WTC11 (cell line): ENCODE results near the gene ISM1. TPM values are rescaled to one million over a fixed set of nuclear protein-coding genes. Genes with fewer than 3 reads are reported as not detected.

Experiments used
- ATAC-seq: fragments of 200-7000 bp; cut with Tn5 transposase; 2 replicates; pipeline ENCODE4 v1.10.0; 2021; ENCODE audit warnings: mild to moderate bottlenecking, moderate library complexity
- CTCF ChIA-PET: fragments of 300-600 bp; sonication (Branson Sonifier 250); formaldehyde crosslinking; loops from one replicate; lab custom pipeline; 2021; ENCODE audit warnings: antibody characterized with exemption; lab: Charles Lee
- POLR2A ChIA-PET: fragments of 350-600 bp; sonication (Branson Sonifier 250); formaldehyde crosslinking; loops from one replicate; lab custom pipeline; 2021; ENCODE audit warnings: antibody characterized with exemption; lab: Charles Lee
- DNase-seq: peaks from one replicate; pipeline ENCODE4 v3.0.0; 2021; ENCODE audit warnings: low spot score
- H3K27ac Mint-ChIP-seq: 2 replicates; pipeline ENCODE4 v1.8.0; 2021; ENCODE audit warnings: mixed read lengths
- H3K27me3 Mint-ChIP-seq: 2 replicates; pipeline ENCODE4 v1.8.0; 2021; ENCODE audit warnings: low read depth, mild to moderate bottlenecking, moderate library complexity, mixed read lengths
- H3K36me3 Mint-ChIP-seq: 2 replicates; pipeline ENCODE4 v1.8.0; 2021; ENCODE audit warnings: mixed read lengths
- H3K4me1 Mint-ChIP-seq: 2 replicates; pipeline ENCODE4 v1.8.0; 2022; ENCODE audit warnings: mixed read lengths
- H3K4me3 Mint-ChIP-seq: 2 replicates; pipeline ENCODE4 v1.8.0; 2021; ENCODE audit warnings: mild to moderate bottlenecking, moderate library complexity, mixed read lengths
- H3K9me3 Mint-ChIP-seq: 2 replicates; pipeline ENCODE4 v1.8.0; 2021; ENCODE audit warnings: mixed read lengths
- AFF4 ChIP-seq: sonication (generic); formaldehyde crosslinking; IDR thresholded peaks from 2 replicates; pipeline ENCODE4 v1.8.1; 2023; ENCODE audit warnings: mild to moderate bottlenecking, missing genetic modification reagents, borderline replicate concordance
- ARID4B ChIP-seq: sonication (generic); formaldehyde crosslinking; IDR thresholded peaks from 2 replicates; pipeline ENCODE4 v1.8.0; 2023; ENCODE audit warnings: missing genetic modification reagents, mild to moderate bottlenecking, borderline replicate concordance
- CDX4 ChIP-seq: fragments of 250-450 bp; sonication (Bioruptor Pico); IDR thresholded peaks from 2 replicates; pipeline ENCODE4 v1.9.0; 2021; ENCODE audit warnings: moderate library complexity, mild to moderate bottlenecking, inconsistent platforms, borderline replicate concordance
- CREM ChIP-seq: sonication (generic); formaldehyde crosslinking; IDR thresholded peaks from 2 replicates; pipeline ENCODE4 v1.8.1; 2022; ENCODE audit warnings: mild to moderate bottlenecking, missing genetic modification reagents, moderate library complexity
- ETV6 ChIP-seq: sonication (generic); formaldehyde crosslinking; IDR thresholded peaks from 2 replicates; pipeline ENCODE4 v1.8.1; 2022; ENCODE audit warnings: mild to moderate bottlenecking, missing genetic modification reagents
- FOXK1 ChIP-seq: sonication (generic); formaldehyde crosslinking; IDR thresholded peaks from 2 replicates; pipeline ENCODE4 v1.8.0; 2022; ENCODE audit warnings: mild to moderate bottlenecking, moderate library complexity, missing genetic modification reagents
- FOXP1 ChIP-seq: sonication (generic); formaldehyde crosslinking; IDR thresholded peaks from 2 replicates; pipeline ENCODE4 v1.8.0; 2022; ENCODE audit warnings: missing genetic modification reagents, mild to moderate bottlenecking, moderate library complexity, borderline replicate concordance
- GTF2I ChIP-seq: fragments of 250-450 bp; sonication (Bioruptor Pico); conservative IDR thresholded peaks from 2 replicates; pipeline ENCODE4 v1.4.0; 2021; ENCODE audit warnings: mild to moderate bottlenecking
- JAZF1 ChIP-seq: fragments of 250-450 bp; sonication (Bioruptor Pico); IDR thresholded peaks from 2 replicates; pipeline ENCODE4 v1.9.0; 2021; ENCODE audit warnings: moderate library complexity, mild to moderate bottlenecking, inconsistent platforms
- JUN ChIP-seq: sonication (generic); formaldehyde crosslinking; IDR thresholded peaks from 2 replicates; pipeline ENCODE4 v1.8.0; 2023; ENCODE audit warnings: mild to moderate bottlenecking, missing genetic modification reagents
- OVOL2 ChIP-seq: fragments of 250-450 bp; sonication (Bioruptor Pico); IDR thresholded peaks from 2 replicates; pipeline ENCODE4 v1.9.0; 2021; ENCODE audit warnings: mild to moderate bottlenecking, borderline replicate concordance
- PRRX2 ChIP-seq: fragments of 250-450 bp; sonication (Bioruptor Pico); IDR thresholded peaks from 2 replicates; pipeline ENCODE4 v1.8.0; 2021; ENCODE audit warnings: mild to moderate bottlenecking
- RELA ChIP-seq: sonication (generic); formaldehyde crosslinking; IDR thresholded peaks from 2 replicates; pipeline ENCODE4 v1.8.1; 2022; ENCODE audit warnings: missing genetic modification reagents, mild to moderate bottlenecking, borderline replicate concordance
- USF1 ChIP-seq: sonication (generic); formaldehyde crosslinking; IDR thresholded peaks from 2 replicates; pipeline ENCODE4 v1.8.0; 2022; ENCODE audit warnings: mild to moderate bottlenecking, missing genetic modification reagents
- ZNF263 ChIP-seq: sonication (generic); formaldehyde crosslinking; IDR thresholded peaks from 2 replicates; pipeline ENCODE4 v1.8.1; 2022; ENCODE audit warnings: low read depth, mild to moderate bottlenecking, moderate library complexity, missing genetic modification reagents
- total RNA-seq: library from RNA; stranded (reverse); gene quantifications from 3 replicates; pipeline ENCODE4 v1.2.3, GENCODE V29; 2021
- TF ChIP-seq, protein P1 (sequence below): sonication (generic); formaldehyde crosslinking; IDR thresholded peaks from 2 replicates; pipeline ENCODE4 v1.8.1; 2023; ENCODE audit warnings: mild to moderate bottlenecking, missing genetic modification reagents
- TF ChIP-seq, protein P2 (sequence below): sonication (generic); formaldehyde crosslinking; IDR thresholded peaks from 2 replicates; pipeline ENCODE4 v1.8.1; 2022; ENCODE audit warnings: low read depth, missing genetic modification reagents, borderline replicate concordance
- TF ChIP-seq, protein P3 (sequence below): sonication (generic); formaldehyde crosslinking; IDR thresholded peaks from 2 replicates; pipeline ENCODE4 v1.8.1; 2023; ENCODE audit warnings: mild to moderate bottlenecking, missing genetic modification reagents, moderate library complexity
- TF ChIP-seq, protein P4 (sequence below): sonication (generic); formaldehyde crosslinking; IDR thresholded peaks from 2 replicates; pipeline ENCODE4 v1.8.1; 2022; ENCODE audit warnings: mild to moderate bottlenecking, moderate library complexity, missing genetic modification reagents

The ISM1 gene
- total RNA-seq, 1 experiment from 2014 or later, result 0.52 TPM

- TF ChIP-seq USF1 (CRISPR knock-in tag), result no peak
- TF ChIP-seq JAZF1 (CRISPR knock-in tag), result no peak
- no peak for TF ChIP-seq GTF2I (CRISPR knock-in tag)
- no peak for TF ChIP-seq CREM
- TF ChIP-seq RELA (CRISPR knock-in tag), result no peak
- no peak for TF ChIP-seq JUN (CRISPR knock-in tag)
- TF ChIP-seq ZNF263 (CRISPR knock-in tag), result no peak
- no peak for TF ChIP-seq OVOL2
- no peak for TF ChIP-seq ARID4B
- TF ChIP-seq, protein P1, sequence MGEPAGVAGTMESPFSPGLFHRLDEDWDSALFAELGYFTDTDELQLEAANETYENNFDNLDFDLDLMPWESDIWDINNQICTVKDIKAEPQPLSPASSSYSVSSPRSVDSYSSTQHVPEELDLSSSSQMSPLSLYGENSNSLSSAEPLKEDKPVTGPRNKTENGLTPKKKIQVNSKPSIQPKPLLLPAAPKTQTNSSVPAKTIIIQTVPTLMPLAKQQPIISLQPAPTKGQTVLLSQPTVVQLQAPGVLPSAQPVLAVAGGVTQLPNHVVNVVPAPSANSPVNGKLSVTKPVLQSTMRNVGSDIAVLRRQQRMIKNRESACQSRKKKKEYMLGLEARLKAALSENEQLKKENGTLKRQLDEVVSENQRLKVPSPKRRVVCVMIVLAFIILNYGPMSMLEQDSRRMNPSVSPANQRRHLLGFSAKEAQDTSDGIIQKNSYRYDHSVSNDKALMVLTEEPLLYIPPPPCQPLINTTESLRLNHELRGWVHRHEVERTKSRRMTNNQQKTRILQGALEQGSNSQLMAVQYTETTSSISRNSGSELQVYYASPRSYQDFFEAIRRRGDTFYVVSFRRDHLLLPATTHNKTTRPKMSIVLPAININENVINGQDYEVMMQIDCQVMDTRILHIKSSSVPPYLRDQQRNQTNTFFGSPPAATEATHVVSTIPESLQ (CRISPR knock-in tag), result no peak
- TF ChIP-seq, protein P2, sequence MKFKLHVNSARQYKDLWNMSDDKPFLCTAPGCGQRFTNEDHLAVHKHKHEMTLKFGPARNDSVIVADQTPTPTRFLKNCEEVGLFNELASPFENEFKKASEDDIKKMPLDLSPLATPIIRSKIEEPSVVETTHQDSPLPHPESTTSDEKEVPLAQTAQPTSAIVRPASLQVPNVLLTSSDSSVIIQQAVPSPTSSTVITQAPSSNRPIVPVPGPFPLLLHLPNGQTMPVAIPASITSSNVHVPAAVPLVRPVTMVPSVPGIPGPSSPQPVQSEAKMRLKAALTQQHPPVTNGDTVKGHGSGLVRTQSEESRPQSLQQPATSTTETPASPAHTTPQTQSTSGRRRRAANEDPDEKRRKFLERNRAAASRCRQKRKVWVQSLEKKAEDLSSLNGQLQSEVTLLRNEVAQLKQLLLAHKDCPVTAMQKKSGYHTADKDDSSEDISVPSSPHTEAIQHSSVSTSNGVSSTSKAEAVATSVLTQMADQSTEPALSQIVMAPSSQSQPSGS (CRISPR knock-in tag), result no peak
These were observed 43.8 kb downstream of the ISM1 start (continued) for GRCh38 chr20:13264907-13265306.

- Mint-ChIP-seq H3K4me1 (no peaks in the 10 kb centered on the region), H3K36me3 (no peaks in the 10 kb centered on the region), H3K4me3 (no peak overlapping the region), H3K27me3 (peaks cover 5% of the 10 kb centered on the region)
- ChIA-PET POLR2A (no interaction called here), CTCF (no interaction called here)
- ATAC-seq, result peak; percentile 76
- no peak for TF ChIP-seq CDX4 (CRISPR knock-in tag)
- no peak for TF ChIP-seq ETV6
- TF ChIP-seq USF1 (CRISPR knock-in tag), result peak; percentile 85
- TF ChIP-seq AFF4 (CRISPR knock-in tag), result no peak
- TF ChIP-seq, protein P3, sequence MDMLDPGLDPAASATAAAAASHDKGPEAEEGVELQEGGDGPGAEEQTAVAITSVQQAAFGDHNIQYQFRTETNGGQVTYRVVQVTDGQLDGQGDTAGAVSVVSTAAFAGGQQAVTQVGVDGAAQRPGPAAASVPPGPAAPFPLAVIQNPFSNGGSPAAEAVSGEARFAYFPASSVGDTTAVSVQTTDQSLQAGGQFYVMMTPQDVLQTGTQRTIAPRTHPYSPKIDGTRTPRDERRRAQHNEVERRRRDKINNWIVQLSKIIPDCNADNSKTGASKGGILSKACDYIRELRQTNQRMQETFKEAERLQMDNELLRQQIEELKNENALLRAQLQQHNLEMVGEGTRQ (CRISPR knock-in tag), result peak; percentile 87
- TF ChIP-seq FOXP1 (CRISPR knock-in tag), result no peak
- TF ChIP-seq FOXK1 (CRISPR knock-in tag), result no peak
- no peak for TF ChIP-seq PRRX2 (CRISPR knock-in tag)
- TF ChIP-seq, protein P4, sequence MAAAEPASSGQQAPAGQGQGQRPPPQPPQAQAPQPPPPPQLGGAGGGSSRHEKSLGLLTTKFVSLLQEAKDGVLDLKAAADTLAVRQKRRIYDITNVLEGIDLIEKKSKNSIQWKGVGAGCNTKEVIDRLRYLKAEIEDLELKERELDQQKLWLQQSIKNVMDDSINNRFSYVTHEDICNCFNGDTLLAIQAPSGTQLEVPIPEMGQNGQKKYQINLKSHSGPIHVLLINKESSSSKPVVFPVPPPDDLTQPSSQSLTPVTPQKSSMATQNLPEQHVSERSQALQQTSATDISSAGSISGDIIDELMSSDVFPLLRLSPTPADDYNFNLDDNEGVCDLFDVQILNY, result no peak
- TF ChIP-seq, all 79 proteins: peak for 2
- no peak for DNase-seq
- peaks cover 4% of the 10 kb centered on the region; the same call in 1 of the 2 replicates for H3K9me3 Mint-ChIP-seq
- H3K27ac Mint-ChIP-seq, result no peak overlapping the region
These were observed 44.9 kb downstream of the ISM1 start for GRCh38 chr20:13265941-13266340.
